ENCODE data around the gene GABPB2. TPM values are rescaled to one million over a fixed set of nuclear protein-coding genes. Genes with fewer than 3 reads are reported as not detected.

The GABPB2 gene
- total and polyA plus RNA-seq, 2 of the 13 experiments (the other 11 are each of a cell fraction or from before 2014, with no cell fraction given), result 0.09 TPM; not detected in 1

- no peak for TF ChIP-seq SKIL (CRISPR knock-in tag; IDR thresholded peaks at IDR 0.05; ENCODE audit: borderline replicate concordance)
- TF ChIP-seq TEAD2 (CRISPR knock-in tag; IDR thresholded peaks at IDR 0.05), result no peak
- no peak for TF ChIP-seq MBD4 (IDR thresholded peaks at IDR 0.05; ENCODE audit: borderline replicate concordance, low read length)
- no peak for TF ChIP-seq TRIM22 (IDR thresholded peaks at IDR 0.05)
- no peak for TF ChIP-seq KDM2A (CRISPR knock-in tag; IDR thresholded peaks at IDR 0.05; ENCODE audit: borderline replicate concordance, low read depth)
- TF ChIP-seq TGIF2 (CRISPR knock-in tag; IDR thresholded peaks at IDR 0.05), result no peak
- no peak for TF ChIP-seq ZNF75D (CRISPR knock-in tag; IDR thresholded peaks at IDR 0.05; ENCODE audit: borderline replicate concordance)
- TF ChIP-seq BATF2 (CRISPR knock-in tag; IDR thresholded peaks at IDR 0.05), result no peak
- TF ChIP-seq NFYB (CRISPR knock-in tag; IDR thresholded peaks at IDR 0.05), result no peak
- TF ChIP-seq ZNF609 (CRISPR knock-in tag; IDR thresholded peaks at IDR 0.05; ENCODE audit: borderline replicate concordance), result no peak
Observed at GRCh38 chr1:151143057-151143435, 72.5 kb downstream of the GABPB2 start (continued).
